ENCODE results near the gene WDFY2. TPM values are rescaled to one million over a fixed set of nuclear protein-coding genes. Genes with fewer than 3 reads are reported as not detected.

Gene WDFY2
- total RNA-seq, 4 donors from 2014 or later = 6.0 to 11.3 (median 9.7) TPM

DNA sequence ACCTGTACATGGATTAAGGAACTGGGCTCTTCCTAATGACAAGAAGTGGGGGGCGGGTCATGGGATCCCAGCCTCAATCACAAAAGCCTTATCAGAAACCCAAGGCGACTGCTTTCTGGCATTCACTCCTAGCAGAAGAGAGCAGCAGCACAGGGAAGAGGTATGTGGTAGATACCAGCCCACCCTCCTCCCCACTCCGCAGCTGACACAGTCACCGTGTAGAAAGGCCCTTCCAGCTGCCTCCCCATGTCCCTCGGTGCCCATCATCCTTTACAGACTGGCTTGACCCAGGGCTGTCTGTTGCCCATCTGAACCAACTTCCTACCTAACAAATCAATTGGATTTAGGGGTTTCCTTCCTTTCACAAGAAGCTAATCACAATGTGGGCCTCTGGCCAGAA lies 222.8 kb downstream of the WDFY2 start:
- no peaks in the 10 kb centered on the region for H3K27me3 ChIP-seq
- peaks cover 0 to 16% (median 8%) of the 10 kb centered on the region in 4 donors for H3K4me1 ChIP-seq
- no peak overlapping the region for H3K4me3 ChIP-seq
- no peak overlapping the region for H3K27ac ChIP-seq
- H3K36me3 ChIP-seq = no peaks in the 10 kb centered on the region
- no peak for DNase-seq
- TF ChIP-seq, protein P1, sequence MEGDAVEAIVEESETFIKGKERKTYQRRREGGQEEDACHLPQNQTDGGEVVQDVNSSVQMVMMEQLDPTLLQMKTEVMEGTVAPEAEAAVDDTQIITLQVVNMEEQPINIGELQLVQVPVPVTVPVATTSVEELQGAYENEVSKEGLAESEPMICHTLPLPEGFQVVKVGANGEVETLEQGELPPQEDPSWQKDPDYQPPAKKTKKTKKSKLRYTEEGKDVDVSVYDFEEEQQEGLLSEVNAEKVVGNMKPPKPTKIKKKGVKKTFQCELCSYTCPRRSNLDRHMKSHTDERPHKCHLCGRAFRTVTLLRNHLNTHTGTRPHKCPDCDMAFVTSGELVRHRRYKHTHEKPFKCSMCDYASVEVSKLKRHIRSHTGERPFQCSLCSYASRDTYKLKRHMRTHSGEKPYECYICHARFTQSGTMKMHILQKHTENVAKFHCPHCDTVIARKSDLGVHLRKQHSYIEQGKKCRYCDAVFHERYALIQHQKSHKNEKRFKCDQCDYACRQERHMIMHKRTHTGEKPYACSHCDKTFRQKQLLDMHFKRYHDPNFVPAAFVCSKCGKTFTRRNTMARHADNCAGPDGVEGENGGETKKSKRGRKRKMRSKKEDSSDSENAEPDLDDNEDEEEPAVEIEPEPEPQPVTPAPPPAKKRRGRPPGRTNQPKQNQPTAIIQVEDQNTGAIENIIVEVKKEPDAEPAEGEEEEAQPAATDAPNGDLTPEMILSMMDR (IDR thresholded peaks at IDR 0.05) = no peak
- no peak for TF ChIP-seq POLR2A (IDR thresholded peaks at IDR 0.05)
- no peaks in the 10 kb centered on the region for H3K9me3 ChIP-seq

DNA sequence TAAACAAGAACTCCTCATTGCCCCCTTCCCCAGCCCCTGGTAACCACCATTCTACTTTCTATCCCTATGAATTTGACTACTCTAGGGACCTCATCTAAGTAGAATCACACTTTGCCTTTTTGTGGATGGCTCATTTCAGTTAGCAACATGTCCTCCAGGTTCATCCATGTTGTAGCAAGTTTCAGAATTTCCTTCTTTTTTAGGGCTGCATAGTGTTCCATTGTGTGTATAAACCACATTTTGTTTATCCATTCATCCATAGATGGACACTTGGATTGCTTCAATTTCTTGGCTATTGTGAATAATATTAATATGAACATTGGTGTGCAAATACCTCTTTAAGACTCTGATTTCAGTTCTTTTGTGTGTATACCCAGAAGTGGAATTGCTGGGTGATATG lies 224.5 kb downstream of the WDFY2 start:
- no peak overlapping the region for H3K4me3 ChIP-seq
- H3K4me1 ChIP-seq = peaks cover 0 to 4% (median 0%) of the 10 kb centered on the region in 4 donors
- no peak overlapping the region for H3K27ac ChIP-seq
- TF ChIP-seq POLR2A (IDR thresholded peaks at IDR 0.05) = no peak
- TF ChIP-seq, protein P1 (IDR thresholded peaks at IDR 0.05) = no peak
- no peak for DNase-seq
- no peaks in the 10 kb centered on the region for H3K36me3 ChIP-seq
- H3K27me3 ChIP-seq = no peaks in the 10 kb centered on the region
- H3K9me3 ChIP-seq = no peaks in the 10 kb centered on the region

DNA sequence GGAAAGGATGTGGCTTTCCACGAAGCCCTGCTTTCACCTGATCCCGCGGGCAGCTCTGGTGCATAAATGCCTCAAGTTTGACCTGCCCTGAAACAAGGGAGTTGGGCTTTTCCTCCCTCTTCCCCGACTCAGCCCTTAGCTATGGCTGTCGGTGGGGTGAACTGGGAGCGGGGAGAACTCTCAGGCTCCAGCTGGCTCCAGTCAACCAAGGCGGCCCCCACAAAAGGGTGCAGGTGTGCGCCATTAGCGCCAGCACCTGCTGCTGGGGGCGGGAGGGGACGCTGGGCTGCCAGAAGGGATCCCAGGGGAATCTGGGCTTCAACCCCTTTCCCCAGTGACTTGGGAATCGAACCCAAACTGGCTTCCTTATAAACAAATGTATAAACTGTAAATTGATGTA lies 226.8 kb downstream of the WDFY2 start:
- Histone ChIP-seq H3K4me3 (no peak overlapping the region), H3K4me1 (peaks cover 0 to 14% (median 0%) of the 10 kb centered on the region in 4 donors), H3K36me3 (no peaks in the 10 kb centered on the region), H3K27me3 (no peaks in the 10 kb centered on the region), H3K27ac (no peak overlapping the region), H3K9me3 (no peaks in the 10 kb centered on the region)
- DNase-seq = no peak
- no peak for TF ChIP-seq POLR2A (IDR thresholded peaks at IDR 0.05)
- TF ChIP-seq, protein P1 (IDR thresholded peaks at IDR 0.05) = no peak

DNA sequence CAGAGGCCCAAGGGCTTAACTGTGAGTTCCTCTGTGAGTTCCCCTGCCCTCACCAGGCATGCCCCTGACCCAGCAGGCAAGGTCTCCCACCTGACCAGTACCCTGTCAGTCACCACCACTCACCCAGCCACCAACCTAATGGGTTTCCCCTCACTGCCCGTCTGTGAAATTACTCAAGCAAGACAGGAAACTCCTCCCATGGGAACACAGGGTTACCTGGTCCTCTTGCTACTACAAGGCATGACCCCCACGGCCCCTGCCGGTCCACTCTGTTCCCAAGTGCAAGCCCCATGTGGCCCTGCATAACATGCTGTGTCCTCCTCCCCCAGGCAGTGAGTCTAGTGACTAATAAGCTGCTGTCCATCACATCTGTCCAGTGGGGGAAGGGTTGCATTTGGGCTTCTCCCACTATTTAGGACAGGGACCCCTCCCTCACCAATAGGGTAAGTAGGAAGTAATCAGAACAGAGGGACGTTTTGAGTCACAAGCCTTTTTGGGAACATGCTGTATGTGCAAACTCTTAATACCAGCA lies 227.7 kb downstream of the WDFY2 start:
- Histone ChIP-seq H3K36me3 (no peaks in the 10 kb centered on the region), H3K4me3 (no peak overlapping the region), H3K27ac (no peak overlapping the region), H3K27me3 (no peaks in the 10 kb centered on the region), H3K9me3 (no peaks in the 10 kb centered on the region), H3K4me1 (peaks cover 0 to 14% (median 0%) of the 10 kb centered on the region in 4 donors)
- no peak for DNase-seq
- TF ChIP-seq, protein P1 (IDR thresholded peaks at IDR 0.05) = no peak
- no peak for TF ChIP-seq POLR2A (IDR thresholded peaks at IDR 0.05)

DNA sequence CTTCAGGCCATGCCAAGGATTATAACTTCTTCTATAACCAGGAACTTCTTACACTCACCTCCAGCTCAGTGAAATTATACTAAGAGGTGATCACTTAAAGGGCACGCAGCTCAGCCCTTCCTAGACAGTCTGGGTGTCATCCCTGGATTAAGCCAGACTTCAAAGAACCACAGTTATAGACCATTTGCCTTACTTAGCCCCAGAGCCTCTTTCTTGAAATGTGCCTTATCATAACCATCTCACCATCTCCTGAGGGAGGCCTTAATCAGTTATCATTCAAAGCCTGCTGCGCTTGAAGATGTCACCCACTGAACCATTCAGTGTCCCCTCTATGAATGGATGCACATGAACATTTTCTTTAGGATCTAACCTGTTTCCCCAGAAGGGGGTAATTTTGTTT lies 229.8 kb downstream of the WDFY2 start:
- no peak for TF ChIP-seq POLR2A (IDR thresholded peaks at IDR 0.05)
- TF ChIP-seq, protein P1 (IDR thresholded peaks at IDR 0.05) = no peak
- Histone ChIP-seq H3K27ac (no peak overlapping the region), H3K4me1 (peaks cover 0 to 14% (median 0%) of the 10 kb centered on the region in 4 donors), H3K36me3 (no peaks in the 10 kb centered on the region), H3K27me3 (no peaks in the 10 kb centered on the region), H3K4me3 (no peak overlapping the region), H3K9me3 (no peaks in the 10 kb centered on the region)
- DNase-seq = no peak
